KG1 (cell line): ENCODE measurements around the gene DCC.

Experiments
- DNase-seq: peaks from one replicate; lab custom pipeline; 2025; lab: John Stamatoyannopoulos, UW

The DCC gene

DNA sequence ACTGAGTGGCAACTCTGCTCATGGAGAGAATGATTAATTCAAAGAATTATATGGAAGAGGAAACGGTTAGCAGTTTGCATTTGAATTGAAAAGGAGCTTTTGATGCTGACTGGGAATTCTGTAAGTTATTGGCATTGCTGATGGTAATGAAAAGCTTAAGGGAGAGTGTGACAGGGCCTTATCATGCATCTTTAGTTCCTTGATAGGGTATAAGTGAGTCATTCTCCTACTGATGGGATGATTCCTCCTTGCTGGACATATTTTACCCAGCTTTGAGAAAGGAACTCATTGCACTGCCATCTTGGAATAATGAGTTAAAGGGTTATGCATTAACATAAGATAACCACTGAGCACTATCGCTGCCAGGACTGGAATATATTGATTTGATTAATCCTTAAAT, 740.7 kb downstream of the DCC start:
- DNase-seq, result no peak

DNA sequence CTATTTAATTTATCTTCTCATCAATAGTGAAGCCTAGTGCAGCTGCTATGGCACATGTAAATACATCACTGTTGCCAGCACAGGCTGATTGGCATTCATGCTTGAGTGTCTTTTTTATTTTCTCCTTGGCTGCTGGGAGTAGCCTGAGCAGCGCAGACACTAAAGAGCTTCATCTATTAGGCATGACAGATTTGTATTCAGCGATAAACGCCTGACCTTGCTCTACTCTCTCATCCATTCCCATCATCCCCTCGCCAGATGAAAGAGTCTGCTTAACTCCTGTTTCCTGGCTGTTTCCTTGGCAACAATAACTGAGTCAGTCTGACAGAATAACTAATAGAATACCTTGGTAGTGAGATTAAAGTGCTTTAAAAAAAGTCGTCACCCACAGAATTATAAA, 753.6 kb downstream of the DCC start:
- DNase-seq, result no peak

GRCh38 chr18:53101536-53102105, 761.6 kb downstream of the DCC start:
- DNase-seq, result no peak

DNA sequence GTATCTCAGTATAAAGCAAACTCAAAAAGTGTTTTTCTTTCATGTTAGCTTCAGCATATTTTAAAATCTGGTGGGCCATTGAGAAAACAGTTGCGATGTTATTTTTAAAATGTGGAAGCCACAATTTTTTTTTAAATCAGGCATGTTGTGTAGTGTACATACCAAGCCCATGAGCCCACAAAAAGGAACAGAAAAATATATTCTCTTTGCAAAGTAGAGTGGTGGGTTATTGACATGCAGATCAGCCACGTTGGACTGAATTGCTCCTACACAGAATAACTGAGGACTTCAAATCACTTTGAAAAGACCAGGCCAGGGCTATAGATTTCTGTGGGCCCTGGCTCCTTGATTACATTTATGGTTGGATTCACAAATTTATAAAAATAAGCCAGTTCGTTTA, 774.4 kb downstream of the DCC start:
- DNase-seq, result no peak

DNA sequence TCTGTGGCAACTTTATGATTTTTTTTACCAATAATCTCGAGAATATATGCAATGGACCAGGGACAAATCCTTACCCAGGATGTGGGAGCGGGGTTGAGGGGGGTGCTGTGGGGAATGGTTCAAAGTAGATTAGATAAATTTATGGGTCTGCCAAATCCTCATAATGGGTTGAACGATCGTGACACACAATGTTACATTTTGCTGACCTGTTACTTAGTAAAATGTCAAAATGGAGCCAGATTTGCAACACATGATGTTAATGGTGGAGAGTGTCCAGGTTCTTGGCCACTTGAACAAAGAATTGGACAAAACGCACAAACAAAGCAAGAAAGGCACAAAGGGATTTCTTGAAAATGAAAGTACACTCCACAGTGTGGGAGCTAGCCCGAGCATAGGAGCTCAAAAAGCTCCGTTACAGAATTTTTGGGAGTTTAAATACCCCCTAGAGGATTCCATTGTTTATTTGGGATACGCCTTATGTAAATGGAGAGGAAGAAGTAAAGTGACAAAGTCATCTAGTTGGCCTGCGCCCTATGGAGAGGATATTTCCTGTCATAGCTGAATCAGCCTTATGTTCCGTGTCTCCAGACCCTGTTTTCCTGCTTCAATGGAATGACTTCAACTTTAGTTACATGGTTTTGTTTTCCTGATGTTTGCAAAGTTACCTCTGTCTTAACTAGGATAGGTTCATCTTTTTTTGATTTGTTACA, 776.0 kb downstream of the DCC start:
- DNase-seq, result no peak

- no peak for DNase-seq
Observed at GRCh38 chr18:53117851-53118250, 777.9 kb downstream of the DCC start.

DNA sequence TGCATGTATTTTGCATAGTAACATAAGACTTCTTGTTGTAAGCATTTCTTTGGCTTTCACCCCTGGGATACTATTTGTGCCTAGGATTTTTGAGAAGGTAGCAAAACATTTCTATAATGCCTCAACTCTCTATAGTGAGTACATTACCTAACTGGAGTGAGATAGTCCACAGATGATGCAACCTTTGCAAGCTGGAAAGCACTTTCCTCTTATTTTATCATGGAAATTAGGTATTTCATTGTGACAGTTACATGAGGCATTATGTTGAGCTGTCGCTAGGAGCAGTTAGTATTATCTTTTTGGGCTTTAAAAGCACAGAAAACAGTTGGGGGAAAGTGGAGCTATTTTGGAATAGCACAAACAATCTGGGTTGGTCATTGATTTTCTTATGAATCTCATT, 786.2 kb downstream of the DCC start:
- DNase-seq, result no peak

DNA sequence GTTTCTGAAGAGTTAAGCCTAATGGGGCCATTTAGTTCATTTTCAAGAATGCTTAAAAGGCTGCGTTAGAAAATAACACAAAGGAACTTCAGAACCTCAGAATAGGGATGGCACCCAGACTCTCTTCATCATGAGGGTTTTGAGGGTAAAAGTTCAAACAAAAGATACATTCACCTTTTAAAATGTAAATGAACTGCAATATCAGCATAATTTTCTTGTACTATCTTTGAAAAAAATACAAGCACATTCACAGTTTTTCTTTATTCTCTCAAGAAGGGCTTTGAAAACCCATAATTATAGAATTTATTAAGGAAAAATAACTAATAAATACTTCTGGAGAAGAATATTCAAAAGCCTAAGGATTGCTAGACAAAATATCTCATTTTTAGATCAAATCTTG, 791.0 kb downstream of the DCC start:
- DNase-seq, result no peak

GRCh38 chr18:53134711-53135110, 794.7 kb downstream of the DCC start:
- no peak for DNase-seq

DNA sequence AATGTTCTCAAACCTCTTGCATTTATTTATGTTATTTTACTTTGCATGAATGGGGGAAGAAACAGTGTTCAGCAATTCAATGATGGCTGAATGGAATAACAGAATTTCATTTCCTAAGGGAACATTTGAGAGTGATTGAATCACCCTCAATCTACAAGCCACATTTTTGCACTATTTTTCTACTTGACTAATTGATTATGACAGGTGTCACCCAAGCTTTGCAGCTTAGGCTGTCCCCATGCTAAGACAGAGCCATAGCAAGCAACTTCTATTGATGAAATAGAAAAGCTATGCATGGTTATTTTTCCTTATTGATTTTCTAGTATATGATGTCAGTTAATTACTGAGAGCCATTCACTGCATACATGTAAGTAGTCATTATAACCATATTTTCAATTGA, 795.7 kb downstream of the DCC start:
- DNase-seq, result no peak

DNA sequence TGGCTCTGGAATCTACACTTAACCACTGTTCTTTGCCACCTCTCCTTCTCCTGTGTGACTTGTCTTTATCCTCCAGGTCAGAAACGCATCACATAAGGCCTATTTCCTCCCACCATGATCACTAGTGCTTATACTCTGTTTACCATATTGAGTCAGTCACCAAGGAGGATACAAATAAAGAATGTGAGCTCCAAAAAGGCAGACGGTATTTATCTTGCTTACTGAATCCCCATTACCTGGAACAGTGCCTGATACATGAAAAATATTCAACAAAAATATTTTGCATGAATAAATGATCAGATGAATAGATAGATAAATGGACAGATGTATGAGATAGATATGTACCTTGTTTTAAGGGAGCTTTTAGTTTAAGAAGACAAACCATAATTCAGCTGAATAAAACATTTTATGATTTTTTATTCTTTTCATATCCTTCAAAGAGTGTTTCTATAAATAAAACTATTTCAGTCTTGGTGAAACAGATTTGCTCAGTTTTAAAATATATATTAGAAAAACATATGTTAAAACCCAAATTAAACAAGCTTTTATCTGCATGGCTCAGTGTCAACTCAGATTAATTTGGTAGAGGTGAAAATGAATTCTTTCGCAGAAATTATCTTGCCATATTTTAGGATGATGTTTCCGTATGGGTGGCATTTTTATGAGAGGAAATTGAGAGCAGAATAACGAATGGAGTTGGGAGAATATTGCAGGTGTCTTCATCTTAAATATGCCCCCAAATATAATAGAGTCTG, 799.9 kb downstream of the DCC start:
- no peak for DNase-seq

DNA sequence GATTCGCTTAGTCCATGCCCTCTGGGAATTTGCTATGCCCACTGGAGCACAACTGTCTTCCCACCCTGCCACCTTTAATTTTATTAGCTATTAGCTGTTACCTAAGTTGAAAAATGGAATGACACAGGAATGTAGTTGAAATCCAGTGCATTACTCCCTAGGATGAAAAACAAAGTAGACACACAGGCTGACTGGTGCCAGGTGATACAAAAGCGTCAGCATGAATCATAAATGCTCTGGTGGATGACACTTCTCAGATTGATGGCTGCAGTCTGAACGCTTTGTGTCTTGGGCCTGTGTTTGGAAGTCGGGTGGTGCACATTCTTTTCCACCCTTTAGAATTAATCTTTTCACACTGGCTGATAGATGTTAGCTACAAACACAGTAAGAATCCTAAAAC, 802.0 kb downstream of the DCC start:
- no peak for DNase-seq

DNA sequence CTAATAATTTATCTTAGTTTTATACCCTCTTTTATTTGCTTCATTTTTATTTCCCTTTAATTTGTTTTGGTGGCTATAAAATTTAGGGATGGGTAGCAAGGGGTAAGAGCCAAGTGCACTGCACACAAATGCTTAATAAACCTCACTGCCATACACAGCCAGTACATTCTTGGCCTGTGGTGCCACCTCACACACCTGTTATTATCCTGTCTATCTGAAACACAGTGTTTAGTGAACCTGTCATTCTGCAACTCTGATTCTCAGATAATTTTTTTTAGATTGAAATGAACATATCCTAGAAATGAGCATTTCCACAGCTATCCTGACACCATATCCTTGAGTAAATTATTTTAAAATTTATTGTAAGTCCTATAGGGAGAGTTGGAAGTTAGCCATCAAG, 807.5 kb downstream of the DCC start:
- DNase-seq, result no peak

DNA sequence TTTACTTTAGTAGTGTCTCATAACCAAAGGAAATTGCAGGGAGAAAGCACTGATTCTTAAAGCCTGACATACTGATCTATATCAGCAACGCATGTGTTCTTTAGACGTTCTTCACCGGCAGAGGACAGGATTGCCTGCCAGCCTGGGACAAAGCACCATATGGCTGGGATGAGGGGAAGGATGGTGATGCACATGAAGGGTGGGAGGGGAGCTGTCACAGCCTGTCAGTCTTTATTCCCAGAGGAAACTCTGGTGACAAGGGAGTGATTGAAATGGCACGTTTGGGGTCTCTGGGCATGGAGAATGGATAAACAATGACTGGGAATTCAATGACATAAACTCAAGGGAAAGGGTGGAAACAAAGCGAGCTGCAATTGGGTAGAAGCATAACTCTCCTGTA, 808.1 kb downstream of the DCC start:
- no peak for DNase-seq

GRCh38 chr18:53152476-53152875, 812.5 kb downstream of the DCC start:
- no peak for DNase-seq

DNA sequence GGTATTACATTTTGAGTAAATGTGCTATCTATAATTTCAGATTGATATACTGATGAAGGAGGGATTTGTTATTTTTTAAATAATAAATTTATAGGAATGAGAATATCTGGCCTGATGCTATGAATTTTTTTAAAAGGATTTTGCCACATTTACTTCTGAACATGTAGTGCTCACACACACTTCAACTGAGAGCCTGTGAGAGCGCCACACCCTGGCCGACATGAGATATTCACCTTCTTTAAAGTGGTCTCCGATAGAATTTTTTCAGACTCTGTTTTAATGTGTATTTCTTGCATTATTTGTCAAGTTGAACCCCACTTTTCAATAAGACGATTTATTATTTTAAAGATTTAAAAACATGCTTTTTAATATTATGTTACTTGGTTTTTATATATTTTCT, 813.3 kb downstream of the DCC start:
- DNase-seq, result no peak

- no peak for DNase-seq
Observed at GRCh38 chr18:53153800-53154199, 813.8 kb downstream of the DCC start.

DNA sequence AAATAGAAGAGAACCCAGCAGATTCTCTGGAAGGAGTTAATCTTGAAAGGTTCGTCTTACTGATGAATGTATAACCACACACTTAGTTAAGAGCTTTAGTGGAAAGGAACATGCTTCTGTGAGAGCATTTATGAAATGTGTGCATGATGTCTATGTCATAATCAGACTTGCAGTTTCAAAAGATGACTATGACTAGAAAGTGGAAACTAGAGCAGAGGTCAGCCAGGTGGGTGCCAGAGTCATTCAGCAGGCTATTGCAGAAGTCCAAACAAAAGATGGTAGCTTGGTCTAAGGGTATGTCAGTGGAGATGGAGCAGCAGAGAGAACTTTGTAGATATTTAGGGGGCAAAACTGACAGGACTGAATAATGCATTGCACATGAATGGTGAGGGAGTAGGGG, 825.8 kb downstream of the DCC start:
- no peak for DNase-seq

- DNase-seq, result no peak
Observed at GRCh38 chr18:53169346-53169745, 829.3 kb downstream of the DCC start.

GRCh38 chr18:53191634-53192033, 851.6 kb downstream of the DCC start:
- no peak for DNase-seq

GRCh38 chr18:53193870-53194269, 853.9 kb downstream of the DCC start:
- DNase-seq, result no peak

DNA sequence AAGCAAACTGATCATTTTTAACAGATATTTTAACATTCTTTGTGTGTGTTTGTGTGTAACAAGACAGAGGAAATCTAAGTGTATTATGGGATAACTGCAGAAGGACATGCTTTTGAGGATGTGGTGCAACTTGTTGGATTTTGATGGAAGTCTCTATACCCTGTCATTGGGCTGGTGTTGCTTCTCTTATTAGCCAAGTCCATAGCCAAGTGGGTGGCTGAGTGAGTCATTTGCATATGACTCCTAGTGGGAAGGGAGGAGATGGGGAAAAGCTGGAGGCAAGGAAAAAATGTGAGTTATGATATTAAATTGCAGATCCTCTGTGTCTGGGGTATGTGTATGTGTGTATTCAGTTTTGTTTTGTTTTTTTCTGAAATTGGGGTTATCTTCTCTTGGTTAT, 879.9 kb downstream of the DCC start:
- no peak for DNase-seq

DNA sequence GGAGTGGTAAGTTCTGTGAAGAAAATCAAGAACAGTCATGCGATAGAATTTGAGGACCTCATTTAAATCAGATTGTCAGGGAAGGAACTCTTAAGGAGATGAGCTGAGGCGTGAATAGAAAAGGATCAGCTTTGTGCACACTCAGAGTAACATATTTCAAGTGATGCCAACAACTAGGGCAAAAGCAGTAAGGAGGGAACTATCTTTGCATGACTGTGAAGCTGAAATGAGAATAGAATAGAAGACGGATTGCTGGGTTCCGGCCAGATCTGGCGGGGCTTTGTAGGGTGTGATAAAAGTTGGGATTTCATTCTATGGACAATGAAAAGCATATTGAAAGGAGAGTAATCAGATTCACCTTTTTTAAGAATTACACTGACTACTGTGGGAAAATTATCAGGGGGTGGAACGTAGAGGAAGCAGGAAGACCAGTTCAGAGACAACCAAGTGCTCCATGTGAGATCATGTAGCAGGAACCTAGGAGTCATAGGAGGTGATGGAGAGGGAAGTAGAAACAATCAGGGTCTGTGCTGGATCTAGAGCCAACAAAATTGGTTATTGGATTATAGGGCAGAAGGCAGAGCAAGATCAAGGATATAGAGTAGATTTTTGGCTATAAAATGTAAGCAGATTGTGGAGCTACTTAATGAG, 884.3 kb downstream of the DCC start:
- DNase-seq, result no peak
